ENCODE data around the gene PCDHA1.

PCDHA1 gene

GRCh38 chr5:141007791-141008190 lies 221.9 kb downstream of the PCDHA1 start:
- no peaks in the 10 kb centered on the region for H4K20me1 ChIP-seq (ENCODE audit: insufficient read depth)
- no peak for TF ChIP-seq CTCF (conservative IDR thresholded peaks at IDR 0.05; ENCODE audit: low read depth, low read length)

GRCh38 chr5:141010047-141010793 lies 224.3 kb downstream of the PCDHA1 start:
- Histone ChIP-seq H3K4me3 (IDR thresholded peaks at IDR 0.05; ENCODE audit: insufficient read depth, low read depth, low read length) (no peak overlapping the region), H3K4me1 (ENCODE audit: low read depth, poor library complexity, severe bottlenecking) (no peaks in the 10 kb centered on the region), H2AFZ (ENCODE audit: low read depth) (no peak overlapping the region), H3K4me2 (no peak overlapping the region), H4K20me1 (ENCODE audit: insufficient read depth) (no peaks in the 10 kb centered on the region), H3K27me3 (ENCODE audit: insufficient read depth, low read depth) (no peaks in the 10 kb centered on the region), H3K9ac (no peak overlapping the region), H3K79me2 (ENCODE audit: insufficient read depth, low read depth) (no peaks in the 10 kb centered on the region), H3K36me3 (ENCODE audit: insufficient read depth) (no peaks in the 10 kb centered on the region), H3K27ac (no peak overlapping the region)
- no peak for TF ChIP-seq CTCF (conservative IDR thresholded peaks at IDR 0.05; ENCODE audit: low read depth, low read length)

More at GRCh38 chr5:141007791-141008190, 221.9 kb downstream of the PCDHA1 start:
- H3K9ac ChIP-seq, result no peak overlapping the region
- H3K27ac ChIP-seq, result no peak overlapping the region
- H3K4me1 ChIP-seq (ENCODE audit: low read depth, poor library complexity, severe bottlenecking), result no peaks in the 10 kb centered on the region
- H2AFZ ChIP-seq (ENCODE audit: low read depth), result no peak overlapping the region
- no peak overlapping the region for H3K4me3 ChIP-seq (IDR thresholded peaks at IDR 0.05; ENCODE audit: insufficient read depth, low read depth, low read length)
- H3K36me3 ChIP-seq (ENCODE audit: insufficient read depth), result no peaks in the 10 kb centered on the region
- no peak overlapping the region for H3K4me2 ChIP-seq
- no peaks in the 10 kb centered on the region for H3K79me2 ChIP-seq (ENCODE audit: insufficient read depth, low read depth)
- no peaks in the 10 kb centered on the region for H3K27me3 ChIP-seq (ENCODE audit: insufficient read depth, low read depth)

- Histone ChIP-seq H3K27me3 (ENCODE audit: insufficient read depth, low read depth) (no peaks in the 10 kb centered on the region), H3K4me2 (no peak overlapping the region), H3K4me1 (ENCODE audit: low read depth, poor library complexity, severe bottlenecking) (no peaks in the 10 kb centered on the region)
Observed at GRCh38 chr5:141017943-141018342, 232.0 kb downstream of the PCDHA1 start.

GRCh38 chr5:141022384-141022783 lies 236.4 kb downstream of the PCDHA1 start:
- H3K79me2 ChIP-seq (ENCODE audit: insufficient read depth, low read depth), result no peaks in the 10 kb centered on the region
- H3K4me3 ChIP-seq (IDR thresholded peaks at IDR 0.05; ENCODE audit: insufficient read depth, low read depth, low read length), result no peak overlapping the region
- no peaks in the 10 kb centered on the region for H3K4me1 ChIP-seq (ENCODE audit: low read depth, poor library complexity, severe bottlenecking)
- no peaks in the 10 kb centered on the region for H3K27me3 ChIP-seq (ENCODE audit: insufficient read depth, low read depth)
- no peaks in the 10 kb centered on the region for H3K36me3 ChIP-seq (ENCODE audit: insufficient read depth)
- H4K20me1 ChIP-seq (ENCODE audit: insufficient read depth), result no peaks in the 10 kb centered on the region
- H3K4me2 ChIP-seq, result no peak overlapping the region
- H3K27ac ChIP-seq, result no peak overlapping the region
- no peak overlapping the region for H2AFZ ChIP-seq (ENCODE audit: low read depth)
- no peak for TF ChIP-seq CTCF (conservative IDR thresholded peaks at IDR 0.05; ENCODE audit: low read depth, low read length)
- H3K9ac ChIP-seq, result no peak overlapping the region

More at GRCh38 chr5:141017943-141018342, 232.0 kb downstream of the PCDHA1 start:
- Histone ChIP-seq H3K36me3 (ENCODE audit: insufficient read depth) (no peaks in the 10 kb centered on the region), H3K79me2 (ENCODE audit: insufficient read depth, low read depth) (no peaks in the 10 kb centered on the region), H2AFZ (ENCODE audit: low read depth) (no peak overlapping the region), H3K4me3 (IDR thresholded peaks at IDR 0.05; ENCODE audit: insufficient read depth, low read depth, low read length) (no peak overlapping the region), H3K27ac (no peak overlapping the region), H3K9ac (no peak overlapping the region), H4K20me1 (ENCODE audit: insufficient read depth) (no peaks in the 10 kb centered on the region)
- no peak for TF ChIP-seq CTCF (conservative IDR thresholded peaks at IDR 0.05; ENCODE audit: low read depth, low read length)

Data from KMS-11 (cell line).